GM21381 (cell line): Measurements from ENCODE around the gene STK32C.
"Not testable (repeated sequence)": the region's sequence is repeated elsewhere in the genome, so short reads cannot be mapped to it uniquely, and the experiment has no call there.

ENCODE experiments used
- ATAC-seq: cut with Tn5 transposase; IDR thresholded peaks from one replicate; pipeline ENCODE4 v1.9.1; 2021; ENCODE audit warnings: mild to moderate bottlenecking, moderate library complexity; ENCODE audit not compliant: unreplicated experiment

STK32C gene

GRCh38 chr10:132269266-132270230, 38.2 kb downstream of the STK32C start:
- ATAC-seq: no peak

- not testable (repeated sequence) for ATAC-seq
These were observed 39.8 kb downstream of the STK32C start for GRCh38 chr10:132267916-132268315.

GRCh38 chr10:132266594-132267161, 41.1 kb downstream of the STK32C start:
- ATAC-seq: no peak

- ATAC-seq: no peak
These were observed 41.8 kb downstream of the STK32C start for GRCh38 chr10:132265890-132266496.

GRCh38 chr10:132264966-132265889, 42.5 kb downstream of the STK32C start:
- no peak for ATAC-seq

GRCh38 chr10:132264306-132264950, 43.3 kb downstream of the STK32C start:
- no peak for ATAC-seq

GRCh38 chr10:132263866-132264265, 43.9 kb downstream of the STK32C start:
- ATAC-seq: no peak

GRCh38 chr10:132259702-132260482, 47.9 kb downstream of the STK32C start:
- no peak for ATAC-seq

- no peak for ATAC-seq
These were observed 49.3 kb downstream of the STK32C start for GRCh38 chr10:132258423-132258822.

- ATAC-seq: no peak
These were observed 49.8 kb downstream of the STK32C start for GRCh38 chr10:132257907-132258306.

GRCh38 chr10:132257271-132257670, 50.5 kb downstream of the STK32C start:
- no peak for ATAC-seq

GRCh38 chr10:132256866-132257265, 50.9 kb downstream of the STK32C start:
- ATAC-seq: no peak

- no peak for ATAC-seq
These were observed 52.0 kb downstream of the STK32C start for GRCh38 chr10:132255489-132256344.

GRCh38 chr10:132254841-132255240, 52.9 kb downstream of the STK32C start:
- no peak for ATAC-seq

GRCh38 chr10:132253092-132253687, 54.6 kb downstream of the STK32C start:
- no peak for ATAC-seq

- ATAC-seq: no peak
These were observed 55.3 kb downstream of the STK32C start for GRCh38 chr10:132252412-132252811.

- no peak for ATAC-seq
These were observed 55.8 kb downstream of the STK32C start for GRCh38 chr10:132251928-132252327.
